Stimulated activated naive B cell treated with anti-CD40 and anti-IgM and Interleukin-4, amounts not matched to agents 10 μg/mL and 1 μg/mL and 100 μg/mL, for 72 hours (primary cell): ENCODE measurements around the gene DNM3.
"Not testable (repeated sequence)": the region's sequence is repeated elsewhere in the genome, so short reads cannot be mapped to it uniquely, and the experiment has no call there.

Experiments
- ATAC-seq, 2 donors: fragments of 150-1000 bp; cut with Tn5 transposase; replicated peaks; 2 replicates each; pipeline ENCODE4 v1.10.0; 2021; ENCODE audit warnings: moderate library complexity in 1 of 2
- DNase-seq: peaks from one replicate; pipeline ENCODE4 v3.0.0; 2021
- H3K27ac Mint-ChIP-seq: one replicate; pipeline ENCODE4 v1.8.0; 2022; ENCODE audit warnings: mild to moderate bottlenecking, mixed read lengths
- H3K27me3 Mint-ChIP-seq, 2 donors: one replicate each; pipeline ENCODE4 v1.8.0; 2022; ENCODE audit warnings: mixed read lengths in 2 of 2
- H3K36me3 Mint-ChIP-seq, 2 donors: one replicate each; pipeline ENCODE4 v1.8.0; 2022; ENCODE audit warnings: mixed read lengths in 2 of 2, mild to moderate bottlenecking in 1 of 2
- H3K4me1 Mint-ChIP-seq, 2 donors: one replicate each; pipeline ENCODE4 v1.8.0; 2022; ENCODE audit warnings: mixed read lengths in 2 of 2, mild to moderate bottlenecking in 1 of 2
- H3K4me3 Mint-ChIP-seq, 2 donors: one replicate each; pipeline ENCODE4 v1.8.0; 2022; ENCODE audit warnings: mild to moderate bottlenecking in 2 of 2, mixed read lengths in 2 of 2, moderate library complexity in 1 of 2
- H3K9me3 Mint-ChIP-seq, 2 donors: one replicate each; pipeline ENCODE4 v1.8.0; 2022; ENCODE audit warnings: mixed read lengths in 2 of 2, mild to moderate bottlenecking in 1 of 2

DNM3 gene

GRCh38 chr1:172351754-172352161, 510.5 kb downstream of the DNM3 start:
- no peak for DNase-seq
- Mint-ChIP-seq H3K9me3 (peaks cover 11 to 13% of the 10 kb centered on the region in 2 donors), H3K36me3 (peaks cover 0 to 8% of the 10 kb centered on the region in 2 donors), H3K27ac (no peak overlapping the region), H3K27me3 (no peaks in the 10 kb centered on the region), H3K4me3 (no peak overlapping the region), H3K4me1 (peaks cover 7 to 9% of the 10 kb centered on the region in 2 donors)
- no peak for ATAC-seq

DNA sequence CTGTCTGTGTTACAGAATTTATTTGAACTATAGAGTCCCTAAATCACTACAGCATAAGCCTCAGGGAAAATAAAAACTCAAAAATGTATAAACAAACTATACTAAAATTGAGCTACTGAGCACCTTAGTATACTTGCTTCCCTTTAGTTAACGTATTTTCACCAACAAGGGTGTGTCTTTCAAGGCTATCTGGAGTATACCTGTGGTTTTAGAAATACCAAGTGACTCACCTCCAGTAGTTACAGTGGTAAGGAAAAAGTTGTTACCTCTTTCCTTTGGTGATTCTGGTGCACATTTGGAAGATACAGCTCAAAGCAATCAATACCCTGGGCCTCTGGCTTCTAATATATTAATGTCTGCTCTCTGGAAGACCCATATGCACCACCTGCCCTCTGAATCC, 511.1 kb downstream of the DNM3 start:
- peaks cover 0 to 2% of the 10 kb centered on the region in 2 donors for H3K36me3 Mint-ChIP-seq
- H3K27ac Mint-ChIP-seq = no peak overlapping the region
- no peaks in the 10 kb centered on the region for H3K27me3 Mint-ChIP-seq
- H3K4me3 Mint-ChIP-seq = no peak overlapping the region
- peaks cover 11 to 16% of the 10 kb centered on the region in 2 donors for H3K4me1 Mint-ChIP-seq
- DNase-seq = no peak
- no peak for ATAC-seq
- peaks cover 7 to 9% of the 10 kb centered on the region in 2 donors for H3K9me3 Mint-ChIP-seq

DNA sequence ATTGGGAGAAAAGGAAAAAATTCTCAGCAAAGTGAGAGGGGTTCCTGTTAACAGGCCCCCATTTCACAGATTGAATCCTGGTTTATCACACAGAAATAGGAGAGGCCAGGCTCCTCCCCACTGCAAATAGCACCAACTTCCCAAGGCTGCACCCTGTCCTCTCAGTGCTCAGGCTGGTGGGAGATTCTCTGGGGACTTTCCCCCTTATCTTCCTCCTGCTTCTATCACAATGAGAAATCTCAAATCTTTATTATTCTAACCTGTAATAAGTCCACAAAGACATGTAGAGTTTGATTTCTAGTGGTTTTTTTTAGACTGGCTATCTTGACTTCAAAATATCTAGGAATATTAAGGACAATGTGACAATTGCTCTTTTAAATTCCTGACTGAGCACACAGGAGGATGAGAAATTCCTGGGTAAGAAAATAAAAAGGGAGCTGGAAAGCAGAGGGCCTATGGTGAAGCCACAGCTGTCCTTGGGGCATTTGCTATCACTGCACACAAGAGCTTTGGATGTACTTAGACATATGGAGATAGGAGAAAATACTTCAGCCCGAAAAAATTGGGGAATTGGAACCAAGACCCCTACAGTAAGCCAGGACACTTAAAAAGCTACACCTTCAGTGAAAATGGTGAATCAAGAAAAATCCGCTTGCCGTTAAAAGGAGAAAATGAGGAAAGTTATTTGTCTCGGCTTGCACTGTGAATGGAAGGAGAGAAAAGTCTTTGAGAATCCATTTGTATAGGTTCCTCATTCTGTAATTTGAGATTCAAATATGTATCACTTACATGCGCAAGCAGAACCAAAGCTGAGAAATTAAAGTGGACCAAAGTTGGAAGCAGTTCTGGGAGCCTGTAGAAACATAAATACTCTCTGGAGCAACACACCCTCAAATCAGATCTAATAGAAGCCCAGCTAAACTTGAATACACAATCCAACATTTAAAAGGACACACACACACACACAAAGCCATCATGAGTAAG, 513.3 kb downstream of the DNM3 start:
- Mint-ChIP-seq H3K27ac (no peak overlapping the region), H3K9me3 (no peaks in the 10 kb centered on the region), H3K36me3 (no peaks in the 10 kb centered on the region), H3K4me3 (no peak overlapping the region), H3K4me1 (peaks cover 14 to 29% of the 10 kb centered on the region in 2 donors), H3K27me3 (no peaks in the 10 kb centered on the region)
- no peak for DNase-seq
- ATAC-seq = no peak

DNA sequence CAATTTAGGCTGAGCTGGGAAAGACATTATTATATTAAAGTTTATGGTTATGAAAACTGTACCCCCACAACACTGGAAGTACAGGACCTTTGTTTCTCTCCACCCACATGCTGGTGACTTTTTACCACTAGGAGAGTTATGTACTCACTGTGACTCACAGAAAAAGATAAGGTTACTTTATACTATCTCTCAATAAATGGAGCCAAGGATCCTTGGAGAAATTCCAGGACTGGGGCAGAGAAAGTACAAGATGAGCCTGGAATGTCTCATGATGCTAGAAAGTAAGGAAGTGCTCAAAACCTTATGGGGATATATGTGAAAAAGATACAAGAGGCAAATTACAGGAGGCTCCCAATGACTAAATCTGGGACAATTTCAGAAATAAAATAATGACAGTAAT, 515.3 kb downstream of the DNM3 start:
- peaks cover 14 to 29% of the 10 kb centered on the region in 2 donors for H3K4me1 Mint-ChIP-seq
- H3K4me3 Mint-ChIP-seq = no peak overlapping the region
- no peaks in the 10 kb centered on the region for H3K27me3 Mint-ChIP-seq
- ATAC-seq (no peak), DNase-seq (no peak)
- H3K9me3 Mint-ChIP-seq = no peaks in the 10 kb centered on the region
- no peaks in the 10 kb centered on the region for H3K36me3 Mint-ChIP-seq
- H3K27ac Mint-ChIP-seq = no peak overlapping the region

- Mint-ChIP-seq H3K9me3 (no peaks in the 10 kb centered on the region), H3K4me3 (no peak overlapping the region), H3K27ac (peak overlapping the region; percentile 56), H3K4me1 (peaks cover 14 to 29% of the 10 kb centered on the region in 2 donors), H3K36me3 (no peaks in the 10 kb centered on the region), H3K27me3 (no peaks in the 10 kb centered on the region)
- ATAC-seq = peak; percentile 12 to 14
- no peak for DNase-seq
Measured at GRCh38 chr1:172357753-172358385, 516.6 kb downstream of the DNM3 start.

DNA sequence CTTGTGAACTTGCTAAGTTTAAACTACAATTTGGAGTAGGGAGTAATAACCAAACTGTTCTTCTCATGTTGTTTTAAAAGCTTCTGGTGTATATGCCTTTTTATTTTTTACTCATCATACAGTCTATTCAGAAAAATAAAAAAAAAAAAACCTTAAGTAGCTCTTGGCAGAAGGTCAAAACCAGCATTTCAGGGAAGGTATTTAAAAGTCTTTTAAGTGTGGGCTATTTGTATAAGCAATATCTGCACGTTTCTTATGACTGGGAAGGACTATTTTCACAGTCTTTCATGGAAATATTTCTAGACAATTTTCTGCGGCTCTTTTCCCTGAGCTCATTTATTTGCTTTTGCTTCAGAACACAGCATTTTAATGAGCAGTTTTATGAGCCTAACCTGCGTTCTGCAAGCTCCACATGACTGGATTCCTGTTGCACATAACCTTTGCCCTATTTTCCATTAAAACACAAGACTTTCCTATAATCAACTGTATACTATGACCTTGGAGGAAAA, 518.2 kb downstream of the DNM3 start:
- DNase-seq (no peak), ATAC-seq (no peak)
- Mint-ChIP-seq H3K27me3 (no peaks in the 10 kb centered on the region), H3K9me3 (no peaks in the 10 kb centered on the region), H3K4me1 (peaks cover 11 to 23% of the 10 kb centered on the region in 2 donors), H3K36me3 (no peaks in the 10 kb centered on the region), H3K4me3 (no peak overlapping the region), H3K27ac (no peak overlapping the region)

DNA sequence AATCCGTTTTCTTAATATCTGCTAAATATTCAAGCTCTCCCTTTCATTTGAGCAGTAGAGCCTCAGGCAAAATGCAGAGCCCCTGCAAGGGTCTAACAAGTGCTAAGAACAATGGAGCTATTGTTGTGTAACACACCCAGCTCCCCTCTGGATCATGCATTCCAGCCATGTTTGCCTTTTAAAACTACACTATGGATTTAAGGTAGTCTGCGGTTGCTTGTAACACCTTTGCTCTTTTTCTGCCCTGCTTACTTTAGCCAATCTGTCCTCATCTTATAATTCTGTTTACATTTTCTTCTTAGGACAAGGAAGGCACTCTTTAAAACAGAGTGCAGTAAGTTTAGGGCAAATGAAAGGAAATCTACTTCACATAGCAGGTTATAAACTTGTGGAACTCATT, 519.2 kb downstream of the DNM3 start:
- H3K9me3 Mint-ChIP-seq = no peaks in the 10 kb centered on the region
- no peak overlapping the region for H3K4me3 Mint-ChIP-seq
- ATAC-seq (no peak), DNase-seq (no peak)
- no peak overlapping the region for H3K27ac Mint-ChIP-seq
- no peaks in the 10 kb centered on the region for H3K36me3 Mint-ChIP-seq
- H3K27me3 Mint-ChIP-seq = no peaks in the 10 kb centered on the region
- H3K4me1 Mint-ChIP-seq = peaks cover 9 to 23% of the 10 kb centered on the region in 2 donors

DNA sequence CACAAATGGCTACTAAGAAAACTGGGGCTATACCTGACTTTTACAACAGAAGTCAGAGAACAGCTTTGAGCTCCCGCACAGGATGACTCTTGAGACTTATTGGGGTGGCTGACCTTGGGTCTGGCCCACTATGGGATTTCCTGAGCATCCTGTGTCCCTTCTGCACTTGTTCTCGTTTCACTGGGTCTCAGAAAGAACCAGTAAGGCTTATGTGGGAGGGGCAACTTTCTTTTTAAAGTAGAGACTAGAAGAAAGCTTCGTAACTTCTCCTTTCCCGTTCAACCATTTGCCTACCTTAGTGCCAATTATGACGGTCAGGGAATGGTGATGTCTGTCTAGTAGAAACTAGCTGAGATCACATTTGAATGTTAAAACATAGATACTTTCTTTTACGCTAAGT, 519.7 kb downstream of the DNM3 start:
- Mint-ChIP-seq H3K36me3 (no peaks in the 10 kb centered on the region), H3K27me3 (no peaks in the 10 kb centered on the region), H3K27ac (no peak overlapping the region)

DNA sequence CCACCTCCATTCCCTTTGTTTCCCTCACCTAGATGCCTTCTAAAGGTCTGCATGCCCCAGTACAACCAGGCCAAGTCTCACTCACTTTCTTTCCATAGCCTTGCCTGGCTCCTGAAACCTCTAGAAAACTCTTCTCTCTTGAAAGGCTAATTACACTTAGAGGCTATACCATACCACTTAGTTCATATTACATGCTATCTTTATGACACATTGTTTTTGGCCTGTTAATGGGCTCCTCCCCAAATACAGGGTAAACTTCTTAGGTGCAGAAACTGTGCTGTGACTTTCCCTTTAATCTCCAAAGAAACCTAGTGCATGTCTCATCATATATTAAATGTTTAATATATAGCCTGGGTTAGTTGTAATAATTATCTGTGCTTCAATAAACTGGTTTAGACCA, 522.6 kb downstream of the DNM3 start:
- no peak overlapping the region for H3K27ac Mint-ChIP-seq
- no peak for ATAC-seq
- peaks cover 9 to 10% of the 10 kb centered on the region in 2 donors for H3K36me3 Mint-ChIP-seq
- no peaks in the 10 kb centered on the region for H3K27me3 Mint-ChIP-seq
- H3K9me3 Mint-ChIP-seq = peaks cover 10 to 13% of the 10 kb centered on the region in 2 donors
- DNase-seq = no peak
- no peak overlapping the region for H3K4me3 Mint-ChIP-seq
- peaks cover 0 to 1% of the 10 kb centered on the region in 2 donors for H3K4me1 Mint-ChIP-seq

More for the DNA sequence above, 519.7 kb downstream of the DNM3 start:
- no peak overlapping the region for H3K4me3 Mint-ChIP-seq
- peak; percentile 35 to 50 for ATAC-seq
- peaks cover 9 to 23% of the 10 kb centered on the region in 2 donors for H3K4me1 Mint-ChIP-seq
- no peaks in the 10 kb centered on the region for H3K9me3 Mint-ChIP-seq
- no peak for DNase-seq

- not testable (repeated sequence) for ATAC-seq, H3K27ac Mint-ChIP-seq, H3K27me3 Mint-ChIP-seq, H3K4me1 Mint-ChIP-seq, H3K4me3 Mint-ChIP-seq, DNase-seq
- Mint-ChIP-seq H3K36me3 (peaks cover 10 to 12% of the 10 kb centered on the region in 2 donors), H3K9me3 (peaks cover 10 to 13% of the 10 kb centered on the region in 2 donors)
Measured at GRCh38 chr1:172371646-172372045, 530.3 kb downstream of the DNM3 start.

DNA sequence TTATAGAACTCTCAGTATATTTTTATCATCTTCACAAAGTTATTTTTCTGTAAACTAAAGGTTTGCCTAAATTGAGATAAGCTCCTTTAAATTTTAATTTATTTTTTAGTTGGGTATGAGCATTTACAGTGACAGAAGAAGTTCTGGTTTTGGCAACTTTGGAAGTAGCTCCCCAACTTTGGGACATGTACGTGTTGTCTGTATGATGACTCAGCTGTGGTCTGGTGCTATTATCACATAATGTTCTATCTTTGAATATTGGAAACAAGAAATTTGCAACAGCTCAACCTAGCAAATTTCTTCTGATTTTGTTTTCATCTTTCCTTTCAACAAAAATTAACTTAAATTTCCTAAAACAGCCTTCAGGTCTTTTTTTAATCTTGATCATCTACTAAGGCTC, 532.6 kb downstream of the DNM3 start:
- ATAC-seq (no peak), DNase-seq (no peak)
- no peaks in the 10 kb centered on the region for H3K9me3 Mint-ChIP-seq
- peaks cover 3 to 5% of the 10 kb centered on the region in 2 donors for H3K4me1 Mint-ChIP-seq
- no peak overlapping the region for H3K27ac Mint-ChIP-seq
- peaks cover 0 to 3% of the 10 kb centered on the region in 2 donors for H3K36me3 Mint-ChIP-seq
- no peak overlapping the region for H3K4me3 Mint-ChIP-seq
- no peaks in the 10 kb centered on the region for H3K27me3 Mint-ChIP-seq

GRCh38 chr1:172375211-172375631, 533.9 kb downstream of the DNM3 start:
- no peak for DNase-seq
- Mint-ChIP-seq H3K27ac (peak overlapping the region; percentile 37), H3K36me3 (no peaks in the 10 kb centered on the region), H3K27me3 (no peaks in the 10 kb centered on the region), H3K9me3 (no peaks in the 10 kb centered on the region), H3K4me3 (no peak overlapping the region), H3K4me1 (peaks cover 5 to 6% of the 10 kb centered on the region in 2 donors)
- ATAC-seq = no peak

GRCh38 chr1:172376431-172376830, 535.1 kb downstream of the DNM3 start:
- Mint-ChIP-seq H3K4me1 (peaks cover 9 to 17% of the 10 kb centered on the region in 2 donors), H3K27me3 (no peaks in the 10 kb centered on the region), H3K4me3 (peak overlapping the region in 1 of 2 donors; percentile 30), H3K27ac (no peak overlapping the region), H3K36me3 (no peaks in the 10 kb centered on the region), H3K9me3 (no peaks in the 10 kb centered on the region)
- ATAC-seq (peak; percentile 24 to 29), DNase-seq (no peak)

DNA sequence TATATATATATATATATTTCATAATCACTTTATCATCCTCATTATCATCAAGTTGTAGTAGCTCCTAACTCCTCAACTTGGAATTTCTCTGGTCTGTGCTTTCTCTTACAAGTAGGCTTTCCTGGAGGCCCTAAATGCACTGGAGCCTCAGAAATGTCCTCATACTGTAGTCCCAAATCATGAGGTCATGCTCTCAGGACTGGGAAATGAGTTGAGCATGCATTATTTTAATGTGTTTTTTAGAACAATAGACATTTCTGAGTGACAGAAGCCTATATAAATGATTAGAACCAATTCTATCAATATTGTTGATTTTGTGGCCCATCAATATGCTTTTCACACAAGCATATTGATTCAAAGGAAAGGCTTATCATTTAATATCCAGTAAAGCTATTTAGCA, 536.3 kb downstream of the DNM3 start:
- Mint-ChIP-seq H3K27me3 (no peaks in the 10 kb centered on the region), H3K9me3 (no peaks in the 10 kb centered on the region), H3K27ac (no peak overlapping the region), H3K4me1 (peaks cover 9 to 20% of the 10 kb centered on the region in 2 donors), H3K36me3 (no peaks in the 10 kb centered on the region), H3K4me3 (no peak overlapping the region)
- DNase-seq = no peak
- no peak for ATAC-seq
